Ishikawa (cell line): Measurements from ENCODE around the gene TAF1C.

Experiments
- CEBPB ChIP-seq: IDR thresholded peaks from 2 replicates; pipeline ENCODE4 v1.6.1; 2012
- CREB1 ChIP-seq: IDR thresholded peaks from 2 replicates; pipeline ENCODE4 v1.6.1; 2012; ENCODE audit warnings: low read depth
- EGR1 ChIP-seq: IDR thresholded peaks from 2 replicates; pipeline ENCODE4 v1.6.1; 2012
- EP300 ChIP-seq: IDR thresholded peaks from 2 replicates; pipeline ENCODE4 v1.6.1; 2012; ENCODE audit warnings: borderline replicate concordance
- FOXM1 ChIP-seq: IDR thresholded peaks from 2 replicates; pipeline ENCODE4 v1.6.1; 2012; ENCODE audit warnings: low read depth, borderline replicate concordance
- MAX ChIP-seq: IDR thresholded peaks from 2 replicates; pipeline ENCODE4 v1.6.1; 2012
- NFIC ChIP-seq: IDR thresholded peaks from 2 replicates; pipeline ENCODE4 v1.6.1; 2012
- RAD21 ChIP-seq: IDR thresholded peaks from 2 replicates; pipeline ENCODE4 v1.6.1; 2012; ENCODE audit warnings: low read depth
- REST ChIP-seq: IDR thresholded peaks from 2 replicates; pipeline ENCODE4 v1.6.1; 2012; ENCODE audit warnings: low read depth, mild to moderate bottlenecking
- TAF1 ChIP-seq: IDR thresholded peaks from 2 replicates; pipeline ENCODE4 v1.6.1; 2012; ENCODE audit warnings: low read depth, mild to moderate bottlenecking
- TCF12 ChIP-seq: IDR thresholded peaks from 2 replicates; pipeline ENCODE4 v1.6.1; 2012; ENCODE audit warnings: low read depth
- TEAD4 ChIP-seq: IDR thresholded peaks from 2 replicates; pipeline ENCODE4 v1.6.1; 2012
- USF1 ChIP-seq: IDR thresholded peaks from 2 replicates; pipeline ENCODE4 v1.6.1; 2012
- YY1 ChIP-seq: IDR thresholded peaks from 2 replicates; pipeline ENCODE4 v1.6.1; 2012; ENCODE audit warnings: low read depth
- ZBTB7A ChIP-seq: IDR thresholded peaks from 2 replicates; pipeline ENCODE4 v1.6.1; 2012; ENCODE audit warnings: low read depth

Gene TAF1C

GRCh38 chr16:84138824-84139627 lies 47.8 kb downstream of the TAF1C start:
- TF ChIP-seq ZBTB7A (no peak), EP300 (peak; percentile 14; the same call in 1 of the 2 replicates), REST (no peak), MAX (no peak)

DNA sequence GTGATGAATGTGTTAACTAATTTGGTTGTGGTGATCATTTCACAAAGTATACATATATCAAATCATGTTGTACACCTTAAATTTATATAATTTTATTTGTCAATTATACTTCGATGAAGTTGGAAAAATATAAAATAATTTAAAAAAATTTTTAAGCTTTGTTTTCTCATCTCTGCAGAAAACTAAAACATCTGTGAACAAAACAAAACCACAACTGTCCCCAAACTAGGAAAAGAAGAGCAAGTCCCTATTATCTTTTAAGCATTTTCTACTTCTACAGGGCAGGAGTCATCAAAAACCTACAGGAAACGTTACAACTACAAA lies 48.4 kb downstream of the TAF1C start:
- TF ChIP-seq ZBTB7A (no peak), MAX (no peak), TAF1 (no peak)

- no peak for TF ChIP-seq NFIC
Measured at GRCh38 chr16:84137769-84138357, 49.0 kb downstream of the TAF1C start.

GRCh38 chr16:84137287-84137686 lies 49.6 kb downstream of the TAF1C start:
- peak; percentile 44; the same call in 1 of the 2 replicates for TF ChIP-seq MAX
- TF ChIP-seq USF1: no peak

DNA sequence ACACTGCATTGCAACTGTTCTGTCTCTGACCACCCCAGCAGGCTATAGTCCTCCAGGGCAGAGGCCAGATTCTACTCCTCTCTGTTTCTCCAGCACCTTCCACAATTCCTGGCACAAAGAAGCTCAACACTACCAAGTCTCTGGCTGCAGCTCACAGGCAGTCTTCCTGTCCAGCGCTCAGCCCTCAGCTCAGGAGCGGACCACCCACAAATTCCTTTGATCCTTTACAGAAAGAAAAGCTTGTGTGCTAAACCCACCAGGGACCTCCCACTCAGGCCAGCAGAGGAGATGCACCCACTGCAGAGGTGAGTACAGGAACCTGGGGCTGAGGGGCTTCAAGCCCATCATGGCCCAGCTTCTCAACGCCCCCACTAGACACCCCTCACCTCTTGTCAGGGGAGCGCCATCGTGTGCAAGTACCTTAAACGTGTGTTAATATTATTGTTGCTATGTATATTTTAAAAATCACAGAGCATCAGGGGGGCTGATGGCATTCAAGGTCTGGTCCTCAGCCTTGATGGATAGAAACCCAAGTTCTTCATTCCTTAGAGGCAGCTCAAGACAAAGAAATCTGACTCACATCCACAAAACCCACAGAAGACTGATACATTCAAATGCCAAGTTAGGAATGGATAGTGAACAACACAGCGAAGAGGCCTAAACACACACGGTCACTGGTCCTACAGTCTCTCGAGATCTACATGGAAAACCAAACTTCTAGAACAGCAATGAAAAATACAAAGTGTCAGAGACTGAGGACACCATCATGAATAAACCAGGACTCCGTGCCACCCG lies 50.3 kb downstream of the TAF1C start:
- TF ChIP-seq REST (no peak), EGR1 (no peak), TAF1 (no peak), USF1 (no peak)

- TF ChIP-seq TCF12 (no peak), ZBTB7A (no peak), TEAD4 (no peak), CREB1 (no peak), RAD21 (no peak), EP300 (no peak), REST (no peak), TAF1 (no peak), YY1 (no peak), EGR1 (no peak), FOXM1 (no peak), MAX (no peak), NFIC (no peak), CEBPB (no peak), USF1 (no peak)
Measured at GRCh38 chr16:84132527-84133285, 54.2 kb downstream of the TAF1C start.
